GM12865 (cell line): ENCODE measurements around the gene TM4SF4.

ENCODE experiments used
- DNase-seq: peaks from one replicate; pipeline ENCODE4 v3.0.0; 2010; ENCODE audit warnings: low read depth
- H3K4me3 ChIP-seq: 2 replicates; pipeline ENCODE4 v1.5.1; 2011; ENCODE audit warnings: mild to moderate bottlenecking, low read depth, low read length, control low read depth
- CTCF ChIP-seq: IDR thresholded peaks from 2 replicates; pipeline ENCODE4 v1.5.1; 2011; ENCODE audit warnings: low read length, control low read depth, low read depth, inconsistent platforms; ENCODE audit not compliant: insufficient read depth; ENCODE audit errors: missing control alignments

The TM4SF4 gene

GRCh38 chr3:149496891-149497290 is 22.4 kb downstream of the TM4SF4 start:
- TF ChIP-seq CTCF: no peak
- H3K4me3 ChIP-seq: no peak overlapping the region
- no peak for DNase-seq

- TF ChIP-seq CTCF: no peak
- DNase-seq: no peak
- H3K4me3 ChIP-seq: no peak overlapping the region
Measured at GRCh38 chr3:149497966-149498670, 23.6 kb downstream of the TM4SF4 start.

- DNase-seq: no peak
- TF ChIP-seq CTCF: no peak
- H3K4me3 ChIP-seq: no peak overlapping the region
Measured at GRCh38 chr3:149501524-149501923, 27.0 kb downstream of the TM4SF4 start.

GRCh38 chr3:149502438-149502837 is 27.9 kb downstream of the TM4SF4 start:
- DNase-seq: no peak
- no peak for TF ChIP-seq CTCF
- H3K4me3 ChIP-seq: no peak overlapping the region

GRCh38 chr3:149506540-149506939 is 32.0 kb downstream of the TM4SF4 start:
- no peak for DNase-seq
- no peak overlapping the region for H3K4me3 ChIP-seq
- TF ChIP-seq CTCF: no peak

- no peak for TF ChIP-seq CTCF
- no peak for DNase-seq
- no peak overlapping the region for H3K4me3 ChIP-seq
Measured at GRCh38 chr3:149506965-149507364, 32.5 kb downstream of the TM4SF4 start.
